CD4-positive, alpha-beta memory T cell (primary cell): Measurements from ENCODE around the gene SASH1. TPM values are rescaled to one million over a fixed set of nuclear protein-coding genes. Genes with fewer than 3 reads are reported as not detected.

ENCODE experiments used
- CTCF ChIA-PET: fragments of 350-600 bp; sonication (Branson Sonifier 250); formaldehyde crosslinking; loops from one replicate; lab custom pipeline; 2021; ENCODE audit warnings: inconsistent platforms; ENCODE audit not compliant: partially characterized antibody; lab: Charles Lee
- POLR2A ChIA-PET: fragments of 350-600 bp; sonication (Branson Sonifier 250); formaldehyde crosslinking; loops from one replicate; lab custom pipeline; 2021; ENCODE audit not compliant: partially characterized antibody; lab: Charles Lee
- DNase-seq, 5 donors: peaks; one replicate each; pipeline versions ENCODE4 v3.0.0 to v3.0.0-alpha.2; 2020 to 2022; ENCODE audit warnings: mixed read lengths in 1 of 5
- H3K27ac ChIP-seq: one replicate; pipeline ENCODE4 v1.7.0; 2013; ENCODE audit warnings: low read depth, low read length
- H3K27me3 ChIP-seq: 2 replicates; pipeline ENCODE4 v1.7.0; 2013; ENCODE audit warnings: mild to moderate bottlenecking, low read length, moderate library complexity; ENCODE audit not compliant: insufficient read depth
- H3K36me3 ChIP-seq: 2 replicates; pipeline ENCODE4 v1.7.0; 2013; ENCODE audit warnings: mild to moderate bottlenecking, low read length, moderate library complexity; ENCODE audit not compliant: insufficient read depth
- H3K4me1 ChIP-seq: 2 replicates; pipeline ENCODE4 v1.7.0; 2013; ENCODE audit warnings: mild to moderate bottlenecking, low read length, moderate library complexity; ENCODE audit not compliant: insufficient read depth
- H3K4me3 ChIP-seq, 2 donors: one replicate each; pipeline ENCODE4 v1.7.0; 2013; ENCODE audit warnings: low read length in 2 of 2, mild to moderate bottlenecking in 1 of 2
- H3K9me3 ChIP-seq, 2 donors: one replicate each; pipeline ENCODE4 v1.7.0; 2013; ENCODE audit warnings: low read length in 2 of 2, control low read depth in 1 of 2; ENCODE audit not compliant: control insufficient read depth in 1 of 2
- H3K27ac Mint-ChIP-seq, 7 donors: one replicate each; pipeline ENCODE4 v1.8.0; 2020 to 2021; ENCODE audit warnings: mixed read lengths in 7 of 7, mild to moderate bottlenecking in 6 of 7, inconsistent platforms in 3 of 7, moderate library complexity in 3 of 7
- H3K27me3 Mint-ChIP-seq, 2 donors: one replicate each; pipeline ENCODE4 v1.8.0; 2020 to 2021; ENCODE audit warnings: mixed read lengths in 2 of 2
- H3K36me3 Mint-ChIP-seq, 2 donors: one replicate each; pipeline ENCODE4 v1.8.0; 2020 to 2021; ENCODE audit warnings: mixed read lengths in 2 of 2, inconsistent platforms in 1 of 2, mild to moderate bottlenecking in 1 of 2
- H3K4me1 Mint-ChIP-seq, 4 donors: one replicate each; pipeline ENCODE4 v1.8.0; 2020 to 2021; ENCODE audit warnings: mixed read lengths in 4 of 4, mild to moderate bottlenecking in 1 of 4
- H3K4me3 Mint-ChIP-seq, 8 donors: one replicate each; pipeline ENCODE4 v1.8.0; 2020 to 2021; ENCODE audit warnings: mixed read lengths in 8 of 8, mild to moderate bottlenecking in 7 of 8, moderate library complexity in 6 of 8, inconsistent platforms in 3 of 8
- H3K9me3 Mint-ChIP-seq, 8 donors: one replicate each; pipeline ENCODE4 v1.8.0; 2020 to 2021; ENCODE audit warnings: mixed read lengths in 8 of 8, mild to moderate bottlenecking in 5 of 8, inconsistent platforms in 3 of 8, moderate library complexity in 1 of 8
- intact Hi-C: fragments of 100-400 bp; cut with micrococcal nuclease; formaldehyde crosslinking; loops from one replicate; pipeline ENCODE4 v1.15.1; 2023
- polyA plus RNA-seq, 2 donors: library from polyadenylated mRNA; unstranded; fragments of 300-500 nt; fragmentation: Illumina TruSeq; gene quantifications; one replicate each; pipeline ENCODE4 v1.2.3, GENCODE V29; 2021
- total RNA-seq, 2 experiments: library from RNA; stranded (reverse); gene quantifications; one replicate each; pipeline ENCODE4 v1.2.3, GENCODE V29; 2021

Gene SASH1
- total and polyA plus RNA-seq, 4 experiments from 2014 or later, result 0.26 to 4.9 (median 1.7) TPM

DNA sequence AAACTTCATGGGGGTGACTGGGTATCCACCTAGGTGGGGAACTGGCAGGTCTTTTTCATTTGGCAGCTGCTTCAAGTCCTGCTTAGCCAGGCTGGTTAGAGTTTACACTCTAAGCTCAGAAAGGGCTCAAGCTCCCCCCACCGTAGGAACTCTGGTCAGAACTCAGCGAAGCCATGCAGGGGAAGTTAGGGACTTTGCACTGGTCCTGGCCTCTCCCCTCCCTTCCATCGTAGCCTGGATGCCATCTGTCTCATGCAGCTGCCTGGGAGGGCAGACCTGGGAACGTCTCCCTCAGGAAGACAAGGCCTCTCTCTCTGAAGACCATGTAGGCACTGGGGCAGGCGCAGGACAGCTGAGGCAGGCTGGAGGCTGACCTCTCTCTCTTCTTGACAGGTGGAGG lies 220.4 kb downstream of the SASH1 start:
- H3K36me3 ChIP-seq, result no peaks in the 10 kb centered on the region
- intact Hi-C loops, result no loop called here
- no peaks in the 10 kb centered on the region for H3K9me3 ChIP-seq
- H3K27ac ChIP-seq, result no peak overlapping the region
- Mint-ChIP-seq H3K4me1 (peaks cover 9 to 19% (median 12%) of the 10 kb centered on the region in 4 donors), H3K4me3 (no peak overlapping the region), H3K27ac (no peak overlapping the region), H3K27me3 (peaks cover 0 to 1% of the 10 kb centered on the region in 2 donors), H3K9me3 (no peaks in the 10 kb centered on the region), H3K36me3 (no peaks in the 10 kb centered on the region)
- no peak for DNase-seq
- peaks cover under 1% of the 10 kb centered on the region for H3K4me1 ChIP-seq
- no peaks in the 10 kb centered on the region for H3K27me3 ChIP-seq
- POLR2A ChIA-PET, result no interaction called here
- no peak overlapping the region for H3K4me3 ChIP-seq
- CTCF ChIA-PET, result interaction anchor here (2.5 kb wide), 1 partner anchor 15 kb away, joined by 6 read pairs; no protein-coding TSS in a partner anchor

DNA sequence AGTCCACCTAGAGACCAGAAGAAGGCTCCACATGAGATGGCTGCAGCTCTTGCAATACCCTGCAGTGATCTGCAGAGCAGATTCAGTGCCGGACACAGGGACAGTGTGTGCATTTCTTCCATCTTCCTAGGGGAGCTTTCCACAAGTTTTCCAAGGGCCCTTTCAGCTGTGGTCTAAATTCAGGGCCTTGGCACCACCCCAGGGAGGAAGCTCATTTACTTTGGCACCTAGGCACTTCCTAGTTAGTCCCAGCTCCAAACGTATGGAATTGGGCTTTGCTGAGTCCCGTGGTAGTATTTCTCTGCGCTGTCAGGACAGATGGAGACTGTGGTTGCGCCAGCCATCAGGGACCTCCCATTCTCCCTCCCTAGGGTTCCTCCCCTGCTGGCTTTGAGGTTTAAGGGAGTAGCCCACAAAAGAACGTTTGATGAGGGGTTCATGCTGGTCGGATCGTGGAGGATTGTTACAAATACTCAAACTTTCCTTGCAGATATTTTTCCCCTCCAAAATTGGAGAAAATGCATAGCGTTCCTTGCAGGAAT lies 221.9 kb downstream of the SASH1 start:
- no peak overlapping the region for H3K4me3 Mint-ChIP-seq
- ChIA-PET CTCF (no interaction called here), POLR2A (no interaction called here)
- no peak overlapping the region for H3K27ac Mint-ChIP-seq
- no peaks in the 10 kb centered on the region for H3K9me3 Mint-ChIP-seq
- H3K27ac ChIP-seq, result no peak overlapping the region
- no peaks in the 10 kb centered on the region for H3K9me3 ChIP-seq
- no peaks in the 10 kb centered on the region for H3K4me1 ChIP-seq
- no peak for DNase-seq
- H3K27me3 Mint-ChIP-seq, result peaks cover 0 to 3% of the 10 kb centered on the region in 2 donors
- no peaks in the 10 kb centered on the region for H3K27me3 ChIP-seq
- no peaks in the 10 kb centered on the region for H3K36me3 Mint-ChIP-seq
- intact Hi-C loops, result no loop called here
- no peak overlapping the region for H3K4me3 ChIP-seq
- peaks cover 9 to 18% (median 12%) of the 10 kb centered on the region in 4 donors for H3K4me1 Mint-ChIP-seq
- no peaks in the 10 kb centered on the region for H3K36me3 ChIP-seq

GRCh38 chr6:148565321-148565926 lies 222.8 kb downstream of the SASH1 start:
- Histone ChIP-seq H3K27me3 (no peaks in the 10 kb centered on the region), H3K4me1 (no peaks in the 10 kb centered on the region), H3K9me3 (no peaks in the 10 kb centered on the region), H3K4me3 (no peak overlapping the region), H3K27ac (no peak overlapping the region), H3K36me3 (no peaks in the 10 kb centered on the region)
- no peak for DNase-seq
- H3K27me3 Mint-ChIP-seq, result peaks cover 1 to 4% of the 10 kb centered on the region in 2 donors
- H3K4me3 Mint-ChIP-seq, result no peak overlapping the region
- H3K9me3 Mint-ChIP-seq, result no peaks in the 10 kb centered on the region
- H3K36me3 Mint-ChIP-seq, result no peaks in the 10 kb centered on the region
- H3K27ac Mint-ChIP-seq, result no peak overlapping the region
- intact Hi-C loops, result no loop called here
- peaks cover 9 to 18% (median 12%) of the 10 kb centered on the region in 4 donors for H3K4me1 Mint-ChIP-seq
- ChIA-PET POLR2A (no interaction called here), CTCF (no interaction called here)

GRCh38 chr6:148565930-148566663 lies 223.5 kb downstream of the SASH1 start:
- H3K4me3 ChIP-seq, result no peak overlapping the region
- Mint-ChIP-seq H3K4me1 (peaks cover 9 to 18% (median 12%) of the 10 kb centered on the region in 4 donors), H3K9me3 (no peaks in the 10 kb centered on the region), H3K27me3 (peaks cover 4% of the 10 kb centered on the region in 2 donors), H3K27ac (peak overlapping the region in 1 of 7 donors; percentile 81), H3K36me3 (no peaks in the 10 kb centered on the region), H3K4me3 (peak overlapping the region in 2 of 8 donors; percentile 3 to 23)
- H3K9me3 ChIP-seq, result no peaks in the 10 kb centered on the region
- H3K36me3 ChIP-seq, result no peaks in the 10 kb centered on the region
- DNase-seq, result no peak
- no peaks in the 10 kb centered on the region for H3K4me1 ChIP-seq
- H3K27ac ChIP-seq, result no peak overlapping the region
- intact Hi-C loops, result no loop called here
- H3K27me3 ChIP-seq, result no peaks in the 10 kb centered on the region
- ChIA-PET CTCF (no interaction called here), POLR2A (no interaction called here)

DNA sequence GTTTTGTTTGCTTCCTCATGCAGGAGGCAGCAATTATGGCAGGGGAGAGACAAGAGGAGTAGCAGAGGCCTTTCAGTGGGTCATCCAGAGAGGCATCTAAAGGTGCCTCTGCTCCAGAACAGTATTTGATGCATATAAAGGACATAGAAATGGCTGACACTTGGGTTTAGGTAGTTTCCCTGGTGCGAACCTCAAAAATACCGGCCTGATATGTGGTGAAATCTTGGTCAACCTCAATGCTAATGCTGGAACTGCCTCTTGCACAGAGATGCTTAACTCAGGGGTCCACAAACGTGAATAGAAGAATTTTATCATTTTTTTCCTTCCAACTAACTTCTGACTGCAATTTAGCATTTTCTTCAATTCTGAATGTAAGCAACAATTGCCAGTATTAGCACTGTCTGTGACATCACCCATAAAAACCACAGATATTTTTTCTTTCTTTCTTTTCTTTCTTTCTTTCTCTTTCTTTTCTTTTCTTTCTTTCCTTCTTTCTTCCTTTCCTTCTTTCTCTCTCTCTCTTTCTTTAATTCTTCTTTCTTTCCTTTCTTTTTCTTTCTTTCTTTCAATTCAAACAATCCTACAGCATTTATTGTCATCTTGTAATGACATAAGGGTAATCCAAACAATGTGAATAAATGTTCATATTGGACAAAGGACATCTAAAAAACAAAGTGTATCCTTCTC lies 224.2 kb downstream of the SASH1 start:
- Histone ChIP-seq H3K36me3 (no peaks in the 10 kb centered on the region), H3K4me3 (no peak overlapping the region), H3K4me1 (no peaks in the 10 kb centered on the region), H3K27me3 (no peaks in the 10 kb centered on the region), H3K27ac (no peak overlapping the region), H3K9me3 (no peaks in the 10 kb centered on the region)
- intact Hi-C loops, result no loop called here
- Mint-ChIP-seq H3K27me3 (peaks cover 7 to 8% of the 10 kb centered on the region in 2 donors), H3K9me3 (no peaks in the 10 kb centered on the region), H3K4me1 (peaks cover 9 to 18% (median 12%) of the 10 kb centered on the region in 4 donors), H3K4me3 (peak overlapping the region in 6 of 8 donors; percentile 16 to 57 (median 38)), H3K36me3 (no peaks in the 10 kb centered on the region), H3K27ac (peak overlapping the region in 3 of 7 donors; percentile 1 to 54 (median 38))
- ChIA-PET CTCF (interaction anchor here (0.9 to 1.6 kb wide), 2 partner anchors 9 to 11 kb away, joined by 3 to 8 read pairs; no protein-coding TSS in a partner anchor), POLR2A (no interaction called here)
- DNase-seq, result peak in 2 of 5 donors; percentile 17 to 22

- no peaks in the 10 kb centered on the region for H3K9me3 Mint-ChIP-seq
- intact Hi-C loops, result no loop called here
- Histone ChIP-seq H3K36me3 (no peaks in the 10 kb centered on the region), H3K9me3 (no peaks in the 10 kb centered on the region), H3K27ac (no peak overlapping the region), H3K4me3 (no peak overlapping the region), H3K4me1 (no peaks in the 10 kb centered on the region), H3K27me3 (no peaks in the 10 kb centered on the region)
- CTCF ChIA-PET, result interaction anchor here (2.1 kb wide), 1 partner anchor 11 kb away, joined by 12 read pairs; no protein-coding TSS in a partner anchor
- POLR2A ChIA-PET, result no interaction called here
- H3K27me3 Mint-ChIP-seq, result peaks cover 10 to 11% of the 10 kb centered on the region in 2 donors
- no peak for DNase-seq
- H3K36me3 Mint-ChIP-seq, result no peaks in the 10 kb centered on the region
- H3K27ac Mint-ChIP-seq, result no peak overlapping the region
- H3K4me1 Mint-ChIP-seq, result peaks cover 9 to 18% (median 12%) of the 10 kb centered on the region in 4 donors
- H3K4me3 Mint-ChIP-seq, result no peak overlapping the region
These were observed 227.8 kb downstream of the SASH1 start for GRCh38 chr6:148570456-148570855.
